Activated CD4-positive, alpha-beta T cell treated with anti-CD3 and anti-CD28 coated beads, Interleukin-2, amount 10 ng/mL, durations not matched to agents 24 days and 14 days (primary cell): ENCODE data around the gene EWSR1. TPM values are rescaled to one million over a fixed set of nuclear protein-coding genes. Genes with fewer than 3 reads are reported as not detected.
A peak's percentile ranks its signal among the peaks of the same experiment; 100 is the strongest.
"Not testable (repeated sequence)": the region's sequence is repeated elsewhere in the genome, so short reads cannot be mapped to it uniquely, and the experiment has no call there.

Experiments used
- DNase-seq: peaks from one replicate; pipeline ENCODE4 v3.0.0; 2022
- H3K27ac Mint-ChIP-seq: one replicate; pipeline ENCODE4 v1.8.0; 2022; ENCODE audit warnings: mild to moderate bottlenecking, mixed read lengths
- H3K27me3 Mint-ChIP-seq: one replicate; pipeline ENCODE4 v1.8.0; 2022; ENCODE audit warnings: mixed read lengths
- H3K36me3 Mint-ChIP-seq: one replicate; pipeline ENCODE4 v1.8.0; 2022; ENCODE audit warnings: low read depth, mild to moderate bottlenecking, mixed read lengths
- H3K4me1 Mint-ChIP-seq: one replicate; pipeline ENCODE4 v1.8.0; 2021; ENCODE audit warnings: mixed read lengths
- H3K4me3 Mint-ChIP-seq: one replicate; pipeline ENCODE4 v1.8.0; 2022; ENCODE audit warnings: mild to moderate bottlenecking, moderate library complexity, mixed read lengths
- H3K9me3 Mint-ChIP-seq: one replicate; pipeline ENCODE4 v1.8.0; 2021; ENCODE audit warnings: mixed read lengths
- intact Hi-C: fragments of 100-400 bp; cut with micrococcal nuclease; formaldehyde crosslinking; loops from one replicate; pipeline ENCODE4 v1.15.1; 2023
- total RNA-seq: library from RNA; stranded (reverse); gene quantifications from 2 replicates; pipeline ENCODE4 v1.2.3, GENCODE V29; 2022

Gene EWSR1
- total RNA-seq, 1 donor from 2014 or later, result 445 TPM

DNA sequence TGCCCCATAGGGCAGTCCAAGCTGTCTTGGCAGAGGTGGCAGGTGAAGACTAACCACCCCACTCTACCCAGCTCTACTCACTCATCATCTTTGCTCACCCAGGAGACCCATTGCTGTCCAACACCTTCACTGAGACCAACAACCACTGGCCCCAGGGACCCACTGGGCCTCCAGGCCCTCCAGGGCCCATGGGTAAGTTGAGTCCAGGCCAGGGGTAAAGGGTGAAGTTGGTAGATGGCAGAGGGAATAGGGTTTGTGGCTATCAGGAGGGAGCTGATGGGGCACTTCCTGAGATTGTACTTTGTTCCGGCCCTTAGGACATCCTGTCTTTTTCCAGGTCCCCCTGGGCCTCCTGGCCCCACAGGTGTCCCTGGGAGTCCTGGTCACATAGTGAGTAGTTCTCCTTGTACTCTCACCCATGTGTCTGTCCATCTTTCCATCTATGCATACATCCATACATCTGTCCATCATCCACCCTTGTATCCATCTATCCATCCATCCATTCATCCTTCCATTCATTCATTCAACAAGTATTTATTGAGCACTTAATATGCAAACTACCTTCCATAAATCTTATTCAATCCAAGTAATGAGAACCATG is 34.7 kb upstream of the EWSR1 start:
- H3K9me3 Mint-ChIP-seq, result no peaks in the 10 kb centered on the region
- H3K36me3 Mint-ChIP-seq, result no peaks in the 10 kb centered on the region
- no peak overlapping the region for H3K27ac Mint-ChIP-seq
- intact Hi-C loops, result no loop called here
- H3K4me1 Mint-ChIP-seq, result no peaks in the 10 kb centered on the region
- H3K4me3 Mint-ChIP-seq, result no peak overlapping the region
- no peak for DNase-seq
- peaks cover 3% of the 10 kb centered on the region for H3K27me3 Mint-ChIP-seq

DNA sequence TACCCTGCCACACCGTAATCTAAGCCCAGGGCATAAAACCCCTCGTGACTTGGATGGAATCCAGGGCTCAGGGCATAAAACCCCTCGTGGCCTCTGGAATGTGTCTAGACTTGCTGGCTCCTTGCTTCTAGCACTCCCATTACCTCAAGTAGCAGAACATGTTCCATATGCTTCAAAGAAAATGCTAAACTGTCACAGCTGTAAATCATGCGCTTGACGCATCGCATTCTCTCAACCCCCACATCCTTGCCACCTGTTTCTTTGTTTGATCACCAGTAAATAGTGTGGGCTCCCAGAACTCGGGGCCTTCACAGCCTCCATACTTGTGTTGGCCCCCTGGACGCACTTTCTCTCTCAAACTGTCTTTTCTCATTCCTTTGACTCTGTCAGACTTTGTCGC is 27.6 kb upstream of the EWSR1 start:
- H3K9me3 Mint-ChIP-seq, H3K4me1 Mint-ChIP-seq, H3K4me3 Mint-ChIP-seq, DNase-seq, H3K36me3 Mint-ChIP-seq, intact Hi-C loops, H3K27ac Mint-ChIP-seq: not testable (repeated sequence)
- peaks cover 35% of the 10 kb centered on the region for H3K27me3 Mint-ChIP-seq

- H3K27me3 Mint-ChIP-seq, result peaks cover 33% of the 10 kb centered on the region
- intact Hi-C loops, result loop anchor here (2.0 kb wide), 2 partner anchors 41 to 89 kb away; no protein-coding TSS in a partner anchor
- H3K27ac Mint-ChIP-seq, result no peak overlapping the region
- peaks cover 7% of the 10 kb centered on the region for H3K9me3 Mint-ChIP-seq
- peaks cover 2% of the 10 kb centered on the region for H3K4me1 Mint-ChIP-seq
- no peaks in the 10 kb centered on the region for H3K36me3 Mint-ChIP-seq
- H3K4me3 Mint-ChIP-seq, result no peak overlapping the region
- DNase-seq, result no peak
These were observed 24.1 kb upstream of the EWSR1 start for GRCh38 chr22:29243874-29244446.

DNA sequence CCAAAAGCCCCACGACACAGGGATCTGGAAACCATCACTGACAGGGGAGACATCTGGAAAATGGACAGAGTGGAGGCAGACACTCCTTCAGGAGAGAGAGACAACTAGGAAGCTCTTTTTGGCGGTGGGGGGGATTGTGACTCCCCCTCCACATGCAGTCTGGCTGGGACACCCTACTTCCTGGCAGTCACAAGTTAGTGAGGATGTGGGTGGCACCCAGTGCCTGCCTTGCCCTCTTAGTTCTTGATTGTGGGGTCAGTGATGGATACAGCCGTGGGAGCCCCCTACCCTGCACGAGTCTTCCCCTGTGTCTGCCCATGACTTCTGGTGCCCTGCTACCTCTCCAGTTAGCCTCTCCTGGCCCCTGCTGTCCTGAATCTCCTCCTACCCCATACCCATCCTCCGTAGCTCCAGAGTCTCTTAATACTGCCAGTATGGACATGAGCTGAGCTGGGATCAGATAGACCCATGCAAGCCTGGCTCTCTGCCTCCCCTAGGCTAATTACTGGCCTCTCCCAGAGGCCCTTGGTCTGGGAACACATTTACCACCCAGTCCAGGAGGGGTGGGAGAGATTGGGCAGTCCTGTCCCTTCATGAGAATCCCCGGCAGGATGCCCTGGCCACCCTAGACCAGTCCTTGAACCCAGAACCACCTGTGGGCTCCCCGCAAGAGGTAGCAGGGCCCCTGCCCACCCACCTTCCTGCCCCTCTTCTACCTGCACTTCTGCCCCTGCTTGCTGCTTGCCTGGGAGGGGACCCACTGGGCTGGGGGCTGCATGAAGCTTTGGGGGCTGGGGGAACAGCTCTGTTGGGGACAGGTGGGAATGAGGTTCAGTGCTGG is 23.1 kb upstream of the EWSR1 start:
- no peaks in the 10 kb centered on the region for H3K36me3 Mint-ChIP-seq
- intact Hi-C loops, result loop anchor here (1.0 to 2.0 kb wide), 3 partner anchors 42 to 390 kb away; no protein-coding TSS in a partner anchor
- peaks cover 1% of the 10 kb centered on the region for H3K9me3 Mint-ChIP-seq
- H3K27ac Mint-ChIP-seq, result no peak overlapping the region
- H3K27me3 Mint-ChIP-seq, result peaks cover 28% of the 10 kb centered on the region
- no peak overlapping the region for H3K4me3 Mint-ChIP-seq
- no peak for DNase-seq
- H3K4me1 Mint-ChIP-seq, result peaks cover 2% of the 10 kb centered on the region

GRCh38 chr22:29245626-29246385 is 22.3 kb upstream of the EWSR1 start:
- H3K4me3 Mint-ChIP-seq, result no peak overlapping the region
- no peak overlapping the region for H3K27ac Mint-ChIP-seq
- peak; percentile 91 for DNase-seq
- peaks cover 23% of the 10 kb centered on the region for H3K27me3 Mint-ChIP-seq
- H3K36me3 Mint-ChIP-seq, result no peaks in the 10 kb centered on the region
- peaks cover 2% of the 10 kb centered on the region for H3K4me1 Mint-ChIP-seq
- H3K9me3 Mint-ChIP-seq, result no peaks in the 10 kb centered on the region
- intact Hi-C loops, result loop anchor here (1.0 to 2.0 kb wide), 3 partner anchors 43 to 391 kb away; no protein-coding TSS in a partner anchor

GRCh38 chr22:29247891-29248290 is 20.2 kb upstream of the EWSR1 start:
- H3K9me3 Mint-ChIP-seq, H3K36me3 Mint-ChIP-seq, H3K4me1 Mint-ChIP-seq, H3K27ac Mint-ChIP-seq, intact Hi-C loops, H3K4me3 Mint-ChIP-seq, DNase-seq: not testable (repeated sequence)
- peaks cover 15% of the 10 kb centered on the region for H3K27me3 Mint-ChIP-seq

GRCh38 chr22:29251265-29251664 is 16.8 kb upstream of the EWSR1 start:
- intact Hi-C loops, result no loop called here
- no peak for DNase-seq
- H3K4me3 Mint-ChIP-seq, result no peak overlapping the region
- no peak overlapping the region for H3K27ac Mint-ChIP-seq
- H3K9me3 Mint-ChIP-seq, result no peaks in the 10 kb centered on the region
- no peaks in the 10 kb centered on the region for H3K4me1 Mint-ChIP-seq
- H3K36me3 Mint-ChIP-seq, result no peaks in the 10 kb centered on the region
- peaks cover 5% of the 10 kb centered on the region for H3K27me3 Mint-ChIP-seq

DNA sequence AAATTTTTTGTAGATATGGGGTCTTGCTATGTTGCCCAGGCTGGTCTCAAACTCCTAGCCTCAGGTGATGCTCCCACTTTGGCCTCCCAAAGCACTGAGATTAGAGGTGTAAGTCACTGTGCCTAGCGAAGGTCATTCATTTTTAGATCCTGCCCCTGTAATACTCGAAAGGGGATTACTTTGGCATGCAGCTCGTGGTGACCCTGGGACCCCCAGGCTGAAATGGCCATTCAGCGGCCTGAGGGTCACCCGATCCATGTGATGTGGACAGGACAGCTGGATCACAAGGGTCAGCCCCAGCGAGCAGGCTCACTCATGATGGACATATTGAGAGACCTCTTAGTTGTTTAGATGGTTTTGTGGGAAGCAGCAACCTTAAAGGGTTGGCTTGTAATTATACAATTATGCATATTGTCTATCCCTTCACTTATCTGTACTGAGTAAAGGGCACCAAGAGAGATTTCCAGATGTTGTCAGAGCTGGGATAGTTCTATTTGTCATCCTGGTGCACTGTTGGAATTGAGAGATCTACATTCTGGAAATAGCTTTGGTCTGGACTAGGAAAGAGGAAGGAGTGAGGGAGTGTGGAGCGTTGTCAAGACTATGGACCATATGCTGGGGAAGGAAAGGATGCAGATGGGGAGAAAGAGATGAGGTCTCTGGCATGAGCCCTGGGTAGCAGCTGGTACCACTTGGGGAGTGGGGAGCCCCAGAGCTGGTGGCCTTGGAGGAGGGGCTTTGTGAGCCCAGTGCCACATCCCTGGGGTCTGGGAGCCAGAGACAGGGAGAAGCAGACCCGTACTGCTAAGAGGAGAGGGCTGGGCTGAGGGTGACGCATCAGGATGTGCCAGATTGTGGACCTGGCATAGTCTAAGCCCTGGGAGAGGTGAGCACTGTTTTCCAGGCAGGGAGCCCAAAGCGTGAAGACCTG is 15.8 kb upstream of the EWSR1 start:
- no peaks in the 10 kb centered on the region for H3K36me3 Mint-ChIP-seq
- H3K9me3 Mint-ChIP-seq, result no peaks in the 10 kb centered on the region
- no peak for DNase-seq
- H3K27me3 Mint-ChIP-seq, result peaks cover 3% of the 10 kb centered on the region
- no peaks in the 10 kb centered on the region for H3K4me1 Mint-ChIP-seq
- no peak overlapping the region for H3K27ac Mint-ChIP-seq
- no peak overlapping the region for H3K4me3 Mint-ChIP-seq
- intact Hi-C loops, result no loop called here

DNA sequence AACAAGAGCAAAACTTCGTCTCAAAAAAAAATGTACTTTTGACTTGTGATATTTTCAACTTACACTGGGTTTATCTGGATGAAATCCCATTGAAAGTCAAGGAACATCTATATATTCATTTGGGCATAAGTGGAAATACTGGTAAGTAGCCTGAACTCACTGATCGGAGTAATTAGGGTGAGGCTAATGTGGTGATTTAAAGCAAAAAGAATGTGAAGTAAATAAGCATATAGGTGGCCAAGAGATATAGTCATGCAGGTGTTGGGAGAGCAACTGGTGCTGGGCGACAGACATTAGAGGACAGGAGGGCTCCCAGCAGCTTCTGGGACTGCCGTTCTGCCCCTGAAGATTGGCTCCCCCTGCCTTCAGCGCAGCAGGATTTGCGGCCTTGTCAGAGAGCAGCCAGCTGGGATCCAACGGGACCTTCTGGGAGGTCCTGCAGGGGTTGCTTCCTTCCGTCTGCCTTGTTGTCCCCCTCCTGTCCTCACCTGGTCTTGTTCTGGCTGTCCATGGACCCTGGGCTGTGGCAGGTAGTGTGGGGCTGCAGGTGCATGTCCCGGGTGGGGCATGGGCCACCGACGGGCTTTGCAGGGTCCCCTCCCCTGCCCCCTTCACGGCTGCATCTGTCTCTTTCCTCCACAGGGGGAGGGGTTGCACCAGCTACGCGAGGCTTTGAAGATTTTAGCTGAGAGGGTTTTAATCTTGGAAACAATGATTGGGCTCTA is 14.3 kb upstream of the EWSR1 start:
- intact Hi-C loops, result no loop called here
- DNase-seq, result no peak

GRCh38 chr22:29254286-29254660 is 13.8 kb upstream of the EWSR1 start:
- Mint-ChIP-seq H3K4me3 (no peak overlapping the region), H3K27me3 (peaks cover 3% of the 10 kb centered on the region), H3K27ac (no peak overlapping the region), H3K4me1 (peaks cover 4% of the 10 kb centered on the region), H3K9me3 (no peaks in the 10 kb centered on the region), H3K36me3 (no peaks in the 10 kb centered on the region)
- DNase-seq, result no peak
- intact Hi-C loops, result no loop called here

More for the DNA sequence above, 14.3 kb upstream of the EWSR1 start:
- peaks cover 3% of the 10 kb centered on the region for H3K27me3 Mint-ChIP-seq
- no peaks in the 10 kb centered on the region for H3K9me3 Mint-ChIP-seq
- H3K4me3 Mint-ChIP-seq, result no peak overlapping the region
- no peaks in the 10 kb centered on the region for H3K36me3 Mint-ChIP-seq
- no peak overlapping the region for H3K27ac Mint-ChIP-seq
- peaks cover 4% of the 10 kb centered on the region for H3K4me1 Mint-ChIP-seq

- DNase-seq, result no peak
- H3K27me3 Mint-ChIP-seq, result peaks cover 3% of the 10 kb centered on the region
- H3K27ac Mint-ChIP-seq, result no peak overlapping the region
- H3K9me3 Mint-ChIP-seq, result no peaks in the 10 kb centered on the region
- no peaks in the 10 kb centered on the region for H3K36me3 Mint-ChIP-seq
- peaks cover 4% of the 10 kb centered on the region for H3K4me1 Mint-ChIP-seq
- no peak overlapping the region for H3K4me3 Mint-ChIP-seq
- intact Hi-C loops, result no loop called here
These were observed 12.9 kb upstream of the EWSR1 start for GRCh38 chr22:29255064-29255621.

- Mint-ChIP-seq H3K9me3 (no peaks in the 10 kb centered on the region), H3K4me1 (peaks cover 4% of the 10 kb centered on the region), H3K4me3 (no peak overlapping the region), H3K36me3 (no peaks in the 10 kb centered on the region), H3K27ac (no peak overlapping the region), H3K27me3 (peaks cover 3% of the 10 kb centered on the region)
- DNase-seq, result no peak
- intact Hi-C loops, result no loop called here
These were observed 11.3 kb upstream of the EWSR1 start for GRCh38 chr22:29256606-29257325.
